NCI-H748 (cell line): ENCODE results near the gene KLHL20.

Experiments
- DNase-seq: peaks from one replicate; lab custom pipeline; 2025; ENCODE audit not compliant: unreplicated experiment; lab: John Stamatoyannopoulos, UW

The KLHL20 gene

DNA sequence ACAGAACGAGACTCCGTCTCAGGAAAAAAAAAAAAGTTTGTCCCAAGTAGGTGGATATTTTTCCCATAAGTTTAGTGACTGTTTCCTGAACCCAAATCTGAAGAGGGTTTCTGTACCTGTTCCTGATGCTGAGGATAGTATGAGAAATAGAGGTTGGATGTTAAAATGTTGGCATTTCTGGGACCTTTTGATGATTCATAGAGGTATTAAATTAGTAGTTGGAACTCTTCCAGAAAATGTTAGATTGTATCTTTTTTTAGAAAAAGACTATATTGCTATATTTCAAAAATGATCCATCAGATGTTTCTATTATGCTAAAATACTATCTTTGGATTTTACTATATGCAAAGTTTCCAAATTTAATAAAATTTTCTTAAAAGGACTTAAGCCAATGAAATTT lies 112.8 kb downstream of the KLHL20 start:
- no peak for DNase-seq

DNA sequence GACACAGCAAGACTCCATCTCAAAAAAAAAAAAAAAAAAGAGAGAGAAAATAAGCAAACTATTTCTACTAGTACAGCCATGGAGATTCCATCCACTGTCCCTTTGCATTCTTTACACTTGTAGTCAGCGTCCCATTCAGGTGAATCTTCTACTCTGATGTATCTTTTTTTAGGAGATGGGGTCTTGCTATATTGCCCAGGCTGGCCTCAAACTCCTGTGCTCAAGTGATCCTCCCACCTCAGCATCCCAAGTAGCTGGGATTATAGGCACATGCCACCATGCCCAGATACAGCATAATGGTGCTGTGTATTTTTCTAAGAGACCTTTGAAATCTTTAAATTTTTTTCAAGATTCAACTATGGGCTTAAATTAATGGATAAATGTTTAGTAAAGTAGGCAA lies 118.0 kb downstream of the KLHL20 start:
- DNase-seq, result no peak
